ENCODE results near the gene CENPH.
A peak's percentile ranks its signal among the peaks of the same experiment; 100 is the strongest.
"Not testable (repeated sequence)": the region's sequence is repeated elsewhere in the genome, so short reads cannot be mapped to it uniquely, and the experiment has no call there.

The CENPH gene

GRCh38 chr5:69224520-69224919 lies 35.1 kb downstream of the CENPH start:
- H3K27ac Mint-ChIP-seq: no peak overlapping the region
- H3K4me1 Mint-ChIP-seq (ENCODE audit: low read depth): peaks cover 7% of the 10 kb centered on the region
- H3K36me3 Mint-ChIP-seq (ENCODE audit: low read depth): peaks cover 12% of the 10 kb centered on the region
- no peaks in the 10 kb centered on the region for H3K27me3 Mint-ChIP-seq
- H3K9me3 Mint-ChIP-seq: no peaks in the 10 kb centered on the region
- no peak overlapping the region for H3K4me3 Mint-ChIP-seq

GRCh38 chr5:69225860-69226259 lies 36.5 kb downstream of the CENPH start:
- Mint-ChIP-seq H3K4me1 (ENCODE audit: low read depth) (peaks cover 7% of the 10 kb centered on the region), H3K27ac (no peak overlapping the region), H3K9me3 (no peaks in the 10 kb centered on the region), H3K27me3 (no peaks in the 10 kb centered on the region), H3K36me3 (ENCODE audit: low read depth) (peaks cover 20% of the 10 kb centered on the region), H3K4me3 (no peak overlapping the region)

DNA sequence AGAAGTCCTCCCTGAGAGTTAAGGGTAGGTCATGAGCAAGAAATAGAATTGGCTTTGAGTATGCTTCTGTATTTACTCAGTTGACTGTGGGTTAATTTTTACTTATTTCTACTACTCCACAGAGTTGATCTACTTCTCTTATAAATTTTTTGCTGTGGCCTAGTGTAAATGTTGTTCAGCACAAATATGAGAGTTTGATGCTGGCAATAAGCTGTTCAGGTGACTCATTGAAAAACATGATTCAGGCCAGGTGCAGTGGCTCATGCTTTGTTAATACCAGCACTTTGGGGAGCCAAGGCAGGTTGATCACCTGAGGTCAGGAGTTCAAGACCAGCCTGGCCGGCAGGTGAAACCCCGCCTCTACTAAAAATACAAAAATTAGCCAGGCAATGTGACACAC lies 40.8 kb downstream of the CENPH start:
- Mint-ChIP-seq H3K4me1 (ENCODE audit: low read depth) (peaks cover 9% of the 10 kb centered on the region), H3K27me3 (no peaks in the 10 kb centered on the region), H3K36me3 (ENCODE audit: low read depth) (peaks cover 20% of the 10 kb centered on the region), H3K27ac (no peak overlapping the region), H3K9me3 (no peaks in the 10 kb centered on the region), H3K4me3 (no peak overlapping the region)

- Mint-ChIP-seq H3K4me1 (ENCODE audit: low read depth) (peaks cover 16% of the 10 kb centered on the region), H3K27ac (no peak overlapping the region), H3K4me3 (no peak overlapping the region), H3K9me3 (no peaks in the 10 kb centered on the region), H3K27me3 (no peaks in the 10 kb centered on the region), H3K36me3 (ENCODE audit: low read depth) (peaks cover 16% of the 10 kb centered on the region)
These were observed 41.9 kb downstream of the CENPH start for GRCh38 chr5:69231281-69231680.

DNA sequence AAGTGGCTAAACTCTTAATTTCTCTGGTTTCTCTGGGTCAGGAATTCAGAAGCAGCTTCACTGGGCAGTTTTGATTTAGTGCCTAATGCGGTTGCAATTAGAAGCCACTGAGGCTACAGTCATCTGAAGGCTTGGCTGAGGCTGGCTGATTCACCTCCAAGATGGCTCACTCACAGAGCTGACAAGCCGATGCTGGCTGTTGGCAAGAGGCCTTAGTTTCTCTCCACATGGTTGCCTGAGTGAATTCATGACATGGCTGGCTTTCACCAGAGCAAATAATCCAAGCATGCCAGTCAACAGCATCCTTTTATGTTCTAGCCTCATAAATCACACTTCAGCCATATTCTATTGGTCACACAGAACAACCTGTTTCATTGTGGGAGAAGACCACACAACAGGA lies 42.5 kb downstream of the CENPH start:
- Mint-ChIP-seq H3K4me1 (ENCODE audit: low read depth) (peaks cover 20% of the 10 kb centered on the region), H3K27ac (no peak overlapping the region), H3K9me3 (no peaks in the 10 kb centered on the region), H3K4me3 (no peak overlapping the region), H3K27me3 (no peaks in the 10 kb centered on the region), H3K36me3 (ENCODE audit: low read depth) (peaks cover 19% of the 10 kb centered on the region)

GRCh38 chr5:69234457-69235268 lies 45.3 kb downstream of the CENPH start, which contains the start of gene CDK7:
CDK7 (plus strand) TSS chr5:69234886; CDS start chr5:69234976, 90 bp downstream.
- no peaks in the 10 kb centered on the region for H3K27me3 Mint-ChIP-seq

GRCh38 chr5:69236733-69237132 lies 47.4 kb downstream of the CENPH start:
- Mint-ChIP-seq H3K36me3 (ENCODE audit: low read depth) (peaks cover 41% of the 10 kb centered on the region), H3K4me1 (ENCODE audit: low read depth) (peaks cover 50% of the 10 kb centered on the region), H3K4me3 (peak overlapping the region; percentile 65)
- not testable (repeated sequence) for H3K9me3 Mint-ChIP-seq, H3K27ac Mint-ChIP-seq, H3K27me3 Mint-ChIP-seq

More at GRCh38 chr5:69234457-69235268, 45.3 kb downstream of the CENPH start, which contains the start of gene CDK7:
- Mint-ChIP-seq H3K4me3 (peak within 1 kb of the TSS; percentile 99), H3K4me1 (ENCODE audit: low read depth) (peaks cover 36% of the 10 kb centered on the region), H3K27ac (peak within 1 kb of the TSS; percentile 82), H3K36me3 (ENCODE audit: low read depth) (peaks cover 31% of the 10 kb centered on the region), H3K9me3 (no peaks in the 10 kb centered on the region)

DNA sequence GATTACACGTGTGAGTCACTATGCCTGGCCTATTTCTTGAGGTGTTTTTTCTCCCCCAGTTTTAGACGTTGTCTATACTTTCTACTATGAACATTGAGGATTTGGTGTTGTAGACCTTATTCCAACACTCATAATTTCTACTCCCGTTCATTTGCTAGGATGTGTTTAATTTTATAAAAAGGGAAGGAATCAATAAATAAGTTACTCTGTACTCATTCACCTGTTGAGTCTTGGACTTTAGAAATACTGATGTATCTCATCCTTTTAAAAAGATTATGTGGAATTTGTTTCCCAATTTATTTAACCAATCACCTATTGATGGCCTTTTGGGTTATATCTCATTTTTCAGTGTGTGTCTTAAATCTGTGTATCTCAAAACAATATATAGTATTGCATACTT lies 48.5 kb downstream of the CENPH start:
- peaks cover 50% of the 10 kb centered on the region for H3K36me3 Mint-ChIP-seq (ENCODE audit: low read depth)
- H3K27me3 Mint-ChIP-seq: no peaks in the 10 kb centered on the region
- no peak overlapping the region for H3K27ac Mint-ChIP-seq
- H3K9me3 Mint-ChIP-seq: no peaks in the 10 kb centered on the region
- H3K4me3 Mint-ChIP-seq: no peak overlapping the region
- peaks cover 53% of the 10 kb centered on the region for H3K4me1 Mint-ChIP-seq (ENCODE audit: low read depth)

- Mint-ChIP-seq H3K9me3 (no peaks in the 10 kb centered on the region), H3K36me3 (ENCODE audit: low read depth) (peaks cover 50% of the 10 kb centered on the region), H3K27ac (no peak overlapping the region), H3K4me1 (ENCODE audit: low read depth) (peaks cover 56% of the 10 kb centered on the region), H3K4me3 (no peak overlapping the region), H3K27me3 (no peaks in the 10 kb centered on the region)
These were observed 49.4 kb downstream of the CENPH start for GRCh38 chr5:69238760-69239251.

- H3K27ac Mint-ChIP-seq: no peak overlapping the region
These were observed 53.0 kb downstream of the CENPH start for GRCh38 chr5:69242215-69242927.

DNA sequence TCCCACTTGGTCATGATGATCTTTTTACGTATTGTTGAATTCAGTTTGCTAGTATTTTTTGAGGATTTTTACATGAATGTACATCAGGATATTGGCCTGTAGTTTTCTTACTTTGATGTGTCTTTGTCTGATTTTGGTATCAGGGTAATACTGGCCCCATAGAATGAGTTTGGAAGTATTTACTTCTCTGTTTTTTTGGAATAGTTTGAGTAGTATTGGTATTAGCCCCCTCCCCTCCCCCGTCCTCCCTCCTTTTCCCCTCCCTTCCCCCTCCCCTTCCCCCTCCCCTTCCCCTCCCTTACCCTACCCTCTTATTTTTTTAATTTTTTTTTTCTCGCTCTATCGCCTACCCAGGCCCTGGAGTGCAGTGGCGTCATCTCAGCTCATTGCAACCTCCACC lies 55.6 kb downstream of the CENPH start:
- Mint-ChIP-seq H3K36me3 (ENCODE audit: low read depth) (peaks cover 65% of the 10 kb centered on the region), H3K27ac (no peak overlapping the region), H3K9me3 (peaks cover 5% of the 10 kb centered on the region), H3K4me1 (ENCODE audit: low read depth) (peaks cover 33% of the 10 kb centered on the region), H3K27me3 (no peaks in the 10 kb centered on the region), H3K4me3 (no peak overlapping the region)

More at GRCh38 chr5:69242215-69242927, 53.0 kb downstream of the CENPH start:
- Mint-ChIP-seq H3K9me3 (peaks cover 5% of the 10 kb centered on the region), H3K27me3 (no peaks in the 10 kb centered on the region), H3K4me1 (ENCODE audit: low read depth) (peaks cover 47% of the 10 kb centered on the region), H3K36me3 (ENCODE audit: low read depth) (peaks cover 67% of the 10 kb centered on the region), H3K4me3 (no peak overlapping the region)

GRCh38 chr5:69248019-69248418 lies 58.6 kb downstream of the CENPH start:
- Mint-ChIP-seq H3K27ac (no peak overlapping the region), H3K4me3 (no peak overlapping the region), H3K36me3 (ENCODE audit: low read depth) (peaks cover 49% of the 10 kb centered on the region), H3K9me3 (peaks cover 5% of the 10 kb centered on the region), H3K4me1 (ENCODE audit: low read depth) (peaks cover 18% of the 10 kb centered on the region), H3K27me3 (no peaks in the 10 kb centered on the region)

DNA sequence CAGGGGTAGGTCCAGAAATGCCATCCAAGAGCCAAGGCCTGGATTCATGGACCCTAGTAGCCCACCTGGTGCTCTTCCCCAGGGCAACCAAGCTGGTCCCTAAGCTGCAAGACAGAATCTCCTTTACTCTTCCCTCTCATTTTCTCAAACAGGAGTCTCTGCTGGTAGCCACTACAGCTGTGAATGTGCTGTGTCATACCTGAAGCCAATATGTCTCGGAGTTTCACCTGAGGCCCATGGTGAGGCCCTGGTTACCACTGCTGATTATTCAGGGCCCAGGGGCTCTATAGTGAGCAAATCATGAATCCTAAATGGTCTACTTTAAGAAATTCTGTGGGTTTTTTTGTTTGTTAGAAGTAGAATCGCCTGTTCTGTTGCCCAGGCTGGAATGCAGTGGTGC lies 61.2 kb downstream of the CENPH start:
- H3K36me3 Mint-ChIP-seq (ENCODE audit: low read depth): peaks cover 46% of the 10 kb centered on the region
- H3K27me3 Mint-ChIP-seq: no peaks in the 10 kb centered on the region
- peaks cover 7% of the 10 kb centered on the region for H3K4me1 Mint-ChIP-seq (ENCODE audit: low read depth)
- no peak overlapping the region for H3K27ac Mint-ChIP-seq
- H3K4me3 Mint-ChIP-seq: no peak overlapping the region
- peaks cover 5% of the 10 kb centered on the region for H3K9me3 Mint-ChIP-seq

DNA sequence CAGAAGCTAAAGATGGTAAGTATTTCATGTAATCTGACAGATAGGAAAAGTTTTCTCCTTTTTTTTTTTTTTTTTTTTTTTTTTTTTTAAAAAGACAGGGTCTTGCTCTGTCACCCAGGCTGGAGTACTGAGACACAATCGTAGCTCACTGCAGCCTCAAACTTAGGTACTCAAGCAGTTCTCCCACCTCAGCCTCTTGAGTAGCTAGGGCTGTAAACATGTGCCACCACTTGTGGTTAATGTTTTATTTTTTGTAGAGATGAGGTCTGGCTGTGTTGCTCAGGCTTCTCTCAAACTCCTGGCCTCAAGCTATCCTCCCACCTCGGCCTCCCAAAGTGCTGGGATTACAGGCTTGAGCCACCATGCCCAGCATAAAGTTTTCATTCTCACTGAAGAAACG lies 63.1 kb downstream of the CENPH start:
- H3K27ac Mint-ChIP-seq: no peak overlapping the region
- no peaks in the 10 kb centered on the region for H3K27me3 Mint-ChIP-seq
- peaks cover 41% of the 10 kb centered on the region for H3K36me3 Mint-ChIP-seq (ENCODE audit: low read depth)
- H3K9me3 Mint-ChIP-seq: no peaks in the 10 kb centered on the region
- H3K4me1 Mint-ChIP-seq (ENCODE audit: low read depth): no peaks in the 10 kb centered on the region
- no peak overlapping the region for H3K4me3 Mint-ChIP-seq

DNA sequence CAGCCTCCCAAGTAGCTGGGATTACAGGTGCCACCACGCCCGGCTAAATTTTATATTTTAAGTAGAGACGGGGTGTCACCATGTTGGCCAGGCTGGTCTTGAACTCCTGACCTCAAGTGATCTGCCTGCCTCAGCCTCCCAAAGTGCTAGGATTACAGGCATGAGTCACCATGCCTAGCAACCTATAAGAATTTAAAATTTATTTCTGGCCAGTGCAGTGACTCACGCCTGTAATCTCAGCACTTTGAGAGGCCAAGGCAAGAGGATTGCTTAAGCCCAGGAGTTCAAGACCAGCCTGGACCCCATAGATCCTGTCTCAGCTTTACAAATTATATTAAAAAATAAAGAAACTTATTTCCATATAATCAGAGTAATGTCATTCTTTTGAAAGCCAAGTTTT lies 66.6 kb downstream of the CENPH start:
- H3K27ac Mint-ChIP-seq; H3K4me1 Mint-ChIP-seq (ENCODE audit: low read depth); H3K27me3 Mint-ChIP-seq; H3K4me3 Mint-ChIP-seq; H3K9me3 Mint-ChIP-seq: not testable (repeated sequence)
- peaks cover 47% of the 10 kb centered on the region for H3K36me3 Mint-ChIP-seq (ENCODE audit: low read depth)
